Left lung (tissue), 10 donors: ENCODE data around the gene FGF14. TPM values are rescaled to one million over a fixed set of nuclear protein-coding genes. Genes with fewer than 3 reads are reported as not detected.
"Not testable (repeated sequence)": the region's sequence is repeated elsewhere in the genome, so short reads cannot be mapped to it uniquely, and the experiment has no call there.

Source experiments
- ATAC-seq: fragments of 200-7000 bp; cut with Tn5 transposase; one replicate; pipeline ENCODE4 v1.9.1; 2020; ENCODE audit warnings: moderate library complexity
- DNase-seq, 4 donors: peaks; one replicate each; pipeline ENCODE4 v3.0.0-alpha.2; 2013 to 2020
- H3K27ac ChIP-seq, 2 donors: fragments of 200-600 bp; sonication (generic) in 1 of 2; one replicate each; pipeline versions ENCODE4 v1.5.0 to v1.8.0; 2020 to 2021
- H3K27me3 ChIP-seq, 2 donors: fragments of 200-600 bp; sonication (generic) in 1 of 2; one replicate each; pipeline versions ENCODE4 v1.5.0 to v1.8.0; 2020 to 2021
- H3K36me3 ChIP-seq, 2 donors: fragments of 200-600 bp; sonication (generic) in 1 of 2; one replicate each; pipeline versions ENCODE4 v1.5.0 to v1.8.0; 2020 to 2021
- H3K4me1 ChIP-seq, 2 donors: fragments of 200-600 bp; one replicate each; pipeline ENCODE4 v1.8.0; 2021
- H3K4me3 ChIP-seq, 2 donors: fragments of 200-600 bp; sonication (generic) in 1 of 2; one replicate each; pipeline versions ENCODE4 v1.5.0 to v1.8.0; 2020 to 2021; ENCODE audit warnings: mild to moderate bottlenecking in 1 of 2
- H3K9me3 ChIP-seq, 2 donors: fragments of 200-600 bp; sonication (generic) in 1 of 2; one replicate each; pipeline versions ENCODE4 v1.5.0 to v1.8.0; 2020 to 2021
- intact Hi-C, 2 donors: fragments of 100-400 bp; cut with DNase I; formaldehyde crosslinking; loops; one replicate each; pipeline versions ENCODE4 v1.11.2 to v1.14.2; 2022
- polyA plus RNA-seq, 6 donors: library from polyadenylated mRNA; unstranded; fragments of 120-200 nt; gene quantifications; one replicate each; pipeline ENCODE4 v1.2.1, GENCODE V29; 2013; ENCODE audit not compliant: insufficient read length in 6 of 6
- total RNA-seq, 2 donors: library from RNA; stranded (reverse); fragmentation: NEBNext Ultra II Directional; extraction: Animal tissue kit (Norgen Biotek cat#: 25700); gene quantifications; one replicate each; pipeline ENCODE4 v1.2.1, GENCODE V29; 2021
- TF ChIP-seq, protein P1 (sequence below), 2 donors: fragments of 200-600 bp; sonication (generic) in 1 of 2; IDR thresholded peaks; one replicate each; pipeline versions ENCODE4 v1.5.0 to v1.8.0; 2021; ENCODE audit warnings: antibody characterized with exemption in 2 of 2
- donor health status: DM: no; HTN: yes; CAD: no.
- donor health status: DM: no; HTN: no; CAD: no.

FGF14 gene
- total and polyA plus RNA-seq, 8 donors: 0.45 to 3.4 (median 0.78) TPM

DNA sequence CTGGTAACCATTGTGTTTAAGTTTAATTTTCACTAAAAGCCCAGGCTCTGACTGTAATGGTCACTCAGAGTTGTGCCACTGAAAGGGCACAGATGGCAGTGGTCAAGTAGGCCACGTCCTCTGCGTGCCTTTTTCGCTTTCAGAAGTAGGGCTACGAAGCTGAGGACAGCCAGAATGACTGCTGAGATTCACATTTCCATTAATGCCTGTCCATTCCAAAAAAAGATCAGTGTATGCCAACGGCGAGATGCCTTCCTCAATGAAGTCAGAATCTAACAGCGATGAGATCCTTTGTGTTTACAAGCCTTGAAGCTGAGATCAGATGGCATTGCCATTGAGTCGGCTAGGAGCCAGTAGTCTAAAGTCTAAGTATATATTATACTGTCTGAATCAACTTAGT lies 311.3 kb downstream of the FGF14 start:
- TF ChIP-seq, protein P1, sequence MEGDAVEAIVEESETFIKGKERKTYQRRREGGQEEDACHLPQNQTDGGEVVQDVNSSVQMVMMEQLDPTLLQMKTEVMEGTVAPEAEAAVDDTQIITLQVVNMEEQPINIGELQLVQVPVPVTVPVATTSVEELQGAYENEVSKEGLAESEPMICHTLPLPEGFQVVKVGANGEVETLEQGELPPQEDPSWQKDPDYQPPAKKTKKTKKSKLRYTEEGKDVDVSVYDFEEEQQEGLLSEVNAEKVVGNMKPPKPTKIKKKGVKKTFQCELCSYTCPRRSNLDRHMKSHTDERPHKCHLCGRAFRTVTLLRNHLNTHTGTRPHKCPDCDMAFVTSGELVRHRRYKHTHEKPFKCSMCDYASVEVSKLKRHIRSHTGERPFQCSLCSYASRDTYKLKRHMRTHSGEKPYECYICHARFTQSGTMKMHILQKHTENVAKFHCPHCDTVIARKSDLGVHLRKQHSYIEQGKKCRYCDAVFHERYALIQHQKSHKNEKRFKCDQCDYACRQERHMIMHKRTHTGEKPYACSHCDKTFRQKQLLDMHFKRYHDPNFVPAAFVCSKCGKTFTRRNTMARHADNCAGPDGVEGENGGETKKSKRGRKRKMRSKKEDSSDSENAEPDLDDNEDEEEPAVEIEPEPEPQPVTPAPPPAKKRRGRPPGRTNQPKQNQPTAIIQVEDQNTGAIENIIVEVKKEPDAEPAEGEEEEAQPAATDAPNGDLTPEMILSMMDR (IDR thresholded peaks at IDR 0.05): no peak
- no peak overlapping the region for H3K27ac ChIP-seq
- DNase-seq (no peak), ATAC-seq (no peak)
- no peaks in the 10 kb centered on the region for H3K36me3 ChIP-seq
- intact Hi-C loops: no loop called here
- H3K4me1 ChIP-seq: no peaks in the 10 kb centered on the region
- H3K4me3 ChIP-seq: no peak overlapping the region
- H3K27me3 ChIP-seq: no peaks in the 10 kb centered on the region
- no peaks in the 10 kb centered on the region for H3K9me3 ChIP-seq

DNA sequence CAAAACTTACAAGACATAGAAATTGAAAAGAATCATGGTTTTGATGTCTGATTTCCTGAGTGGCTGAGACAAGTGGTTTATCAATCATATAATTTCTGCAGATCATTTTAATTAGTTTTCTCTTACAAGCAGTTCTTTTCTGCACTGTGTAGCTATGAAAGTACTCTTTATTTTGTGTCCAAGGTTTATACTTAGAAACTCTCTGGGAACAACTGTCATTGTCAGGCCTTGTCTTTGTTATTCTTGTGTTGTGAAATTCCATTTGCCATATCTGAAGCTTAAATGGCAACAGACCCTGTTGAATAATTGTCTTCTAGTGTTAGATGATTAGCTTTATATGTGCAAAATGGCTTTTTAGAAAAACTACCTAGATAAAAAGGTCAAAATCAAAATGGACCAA lies 312.1 kb downstream of the FGF14 start:
- no peak for ATAC-seq
- intact Hi-C loops: no loop called here
- Histone ChIP-seq H3K4me3 (no peak overlapping the region), H3K27ac (no peak overlapping the region), H3K9me3 (no peaks in the 10 kb centered on the region), H3K36me3 (no peaks in the 10 kb centered on the region), H3K4me1 (no peaks in the 10 kb centered on the region), H3K27me3 (no peaks in the 10 kb centered on the region)
- TF ChIP-seq, protein P1 (IDR thresholded peaks at IDR 0.05): no peak
- DNase-seq: no peak

DNA sequence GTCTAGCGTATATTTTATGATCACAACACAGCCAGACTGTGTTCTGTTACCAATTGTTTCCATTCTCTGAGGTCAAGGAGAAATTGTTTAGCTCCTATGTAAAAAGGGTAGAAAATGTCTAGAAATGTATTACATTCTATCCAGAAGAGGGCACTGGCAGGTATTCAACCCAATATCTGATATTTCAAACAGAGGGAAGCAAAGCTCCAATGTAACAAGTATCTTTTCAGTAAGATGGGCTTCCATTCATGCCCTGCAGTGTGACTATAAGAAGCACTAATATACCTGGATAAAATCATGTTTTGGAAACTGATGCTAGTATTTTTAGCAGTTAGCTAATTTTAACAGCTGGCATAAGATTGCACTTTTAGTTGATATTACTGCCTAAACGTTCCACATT lies 312.7 kb downstream of the FGF14 start:
- H3K27ac ChIP-seq: no peak overlapping the region
- no peak overlapping the region for H3K4me3 ChIP-seq
- no peak for DNase-seq
- H3K27me3 ChIP-seq: no peaks in the 10 kb centered on the region
- no peaks in the 10 kb centered on the region for H3K9me3 ChIP-seq
- no peak for ATAC-seq
- TF ChIP-seq, protein P1 (IDR thresholded peaks at IDR 0.05): no peak
- intact Hi-C loops: no loop called here
- H3K36me3 ChIP-seq: no peaks in the 10 kb centered on the region
- H3K4me1 ChIP-seq: no peaks in the 10 kb centered on the region

DNA sequence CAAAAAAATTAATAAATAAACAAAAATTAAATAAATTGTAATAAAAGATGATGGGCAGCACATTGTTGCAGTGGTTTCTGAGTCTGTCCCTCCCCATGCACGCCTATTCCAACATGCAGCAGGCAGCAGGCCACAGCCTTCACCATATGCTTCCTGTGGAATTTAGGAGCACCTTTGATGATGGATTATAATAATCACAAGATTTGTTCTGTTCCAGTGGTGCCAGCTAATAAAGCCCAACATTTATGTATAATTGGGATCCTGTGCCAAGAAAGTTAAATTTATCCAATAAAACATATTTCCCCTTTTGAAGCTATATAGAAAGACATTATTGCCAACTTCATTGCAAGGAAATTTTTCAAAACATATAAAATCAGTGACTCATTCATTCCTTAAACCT lies 328.6 kb downstream of the FGF14 start:
- no peaks in the 10 kb centered on the region for H3K36me3 ChIP-seq
- intact Hi-C loops: no loop called here
- TF ChIP-seq, protein P1 (IDR thresholded peaks at IDR 0.05): no peak
- no peaks in the 10 kb centered on the region for H3K9me3 ChIP-seq
- DNase-seq (no peak), ATAC-seq (no peak)
- H3K4me1 ChIP-seq: no peaks in the 10 kb centered on the region
- H3K4me3 ChIP-seq: no peak overlapping the region
- H3K27me3 ChIP-seq: no peaks in the 10 kb centered on the region
- no peak overlapping the region for H3K27ac ChIP-seq

DNA sequence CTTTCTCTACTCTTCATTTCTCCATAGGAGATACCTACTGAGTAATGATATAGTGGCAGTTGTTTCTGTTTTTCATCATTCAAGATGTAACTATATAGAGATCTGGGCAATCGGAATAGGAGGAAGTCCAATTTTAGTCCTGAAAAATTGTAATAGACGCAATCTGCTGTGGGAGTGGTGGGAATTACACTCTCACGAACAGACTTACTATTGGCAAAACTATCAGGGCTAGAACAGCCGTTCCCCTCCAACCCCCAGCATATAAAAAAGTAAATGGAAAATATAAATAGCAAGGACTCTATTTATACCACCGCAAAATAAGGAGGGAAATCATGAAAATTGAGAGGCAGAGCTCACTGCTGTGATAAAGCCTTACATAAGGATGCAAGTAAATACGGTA lies 330.1 kb downstream of the FGF14 start:
- Histone ChIP-seq H3K27ac (no peak overlapping the region), H3K9me3 (no peaks in the 10 kb centered on the region), H3K36me3 (no peaks in the 10 kb centered on the region), H3K4me1 (no peaks in the 10 kb centered on the region), H3K4me3 (no peak overlapping the region), H3K27me3 (no peaks in the 10 kb centered on the region)
- TF ChIP-seq, protein P1 (IDR thresholded peaks at IDR 0.05): no peak
- intact Hi-C loops: no loop called here
- ATAC-seq: no peak
- DNase-seq: no peak

DNA sequence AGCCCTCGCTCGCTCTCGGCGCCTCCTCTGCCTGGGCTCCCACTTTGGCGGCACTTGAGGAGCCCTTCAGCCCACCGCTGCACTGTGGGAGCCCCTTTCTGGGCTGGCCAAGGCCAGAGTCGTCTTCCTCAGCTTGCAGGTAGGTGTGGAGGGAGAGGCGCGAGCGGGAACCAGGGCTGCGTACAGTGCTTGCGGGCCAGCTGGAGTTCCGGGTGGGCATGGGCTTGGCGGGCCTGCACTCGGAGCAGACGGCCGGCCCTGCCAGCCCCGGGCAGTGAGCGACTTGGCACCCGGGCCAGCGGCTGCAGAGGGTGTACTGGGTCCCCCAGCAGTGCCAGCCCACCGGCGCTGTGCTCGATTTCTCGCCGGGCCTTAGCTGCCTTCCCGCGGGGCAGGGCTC lies 333.5 kb downstream of the FGF14 start:
- intact Hi-C loops, H3K4me1 ChIP-seq, H3K36me3 ChIP-seq, H3K4me3 ChIP-seq, H3K27ac ChIP-seq, H3K9me3 ChIP-seq, H3K27me3 ChIP-seq, ATAC-seq: not testable (repeated sequence)
- DNase-seq: peak in 1 of 4 donors; percentile 58
